Measurements from ENCODE around the gene ZDHHC1. TPM values are rescaled to one million over a fixed set of nuclear protein-coding genes. Genes with fewer than 3 reads are reported as not detected.

Gene ZDHHC1
- total RNA-seq, 1 donor from 2014 or later: 1.6 TPM

GRCh38 chr16:67396159-67397035 is 19.9 kb downstream of the ZDHHC1 start:
- DNase-seq (ENCODE audit: low spot score) (no peak), ATAC-seq (no peak)

GRCh38 chr16:67395458-67396158 is 20.7 kb downstream of the ZDHHC1 start:
- no peak for DNase-seq (ENCODE audit: low spot score)
- no peak for ATAC-seq

GRCh38 chr16:67395105-67395457 is 21.2 kb downstream of the ZDHHC1 start:
- ATAC-seq (peak; percentile 4), DNase-seq (ENCODE audit: low spot score) (no peak)

GRCh38 chr16:67394155-67395104 is 21.8 kb downstream of the ZDHHC1 start:
- peak; percentile 4 for ATAC-seq
- DNase-seq (ENCODE audit: low spot score): no peak

GRCh38 chr16:67393788-67394154 is 22.5 kb downstream of the ZDHHC1 start:
- ATAC-seq: no peak
- DNase-seq (ENCODE audit: low spot score): no peak

- ATAC-seq (peak; percentile 64), DNase-seq (ENCODE audit: low spot score) (peak; percentile 70)
These were observed 23.0 kb downstream of the ZDHHC1 start, which contains the start of gene TPPP3 for GRCh38 chr16:67393111-67393787. TSS of gene TPPP3 (minus strand) at chr16:67393498. CDS start at chr16:67391111, 2,387 bp downstream.

- ATAC-seq: no peak
- DNase-seq (ENCODE audit: low spot score): no peak
These were observed 23.8 kb downstream of the ZDHHC1 start for GRCh38 chr16:67392301-67393059.

- DNase-seq (ENCODE audit: low spot score) (no peak), ATAC-seq (no peak)
These were observed 24.6 kb downstream of the ZDHHC1 start for GRCh38 chr16:67391424-67392300.

GRCh38 chr16:67390816-67391423 is 25.4 kb downstream of the ZDHHC1 start:
- DNase-seq (ENCODE audit: low spot score) (no peak), ATAC-seq (no peak)

GRCh38 chr16:67389911-67390815 is 26.1 kb downstream of the ZDHHC1 start:
- DNase-seq (ENCODE audit: low spot score) (no peak), ATAC-seq (peak; percentile 8)

GRCh38 chr16:67388591-67388990 is 27.7 kb downstream of the ZDHHC1 start:
- DNase-seq (ENCODE audit: low spot score): no peak
- no peak for ATAC-seq

- no peak for ATAC-seq
- DNase-seq (ENCODE audit: low spot score): no peak
These were observed 28.1 kb downstream of the ZDHHC1 start for GRCh38 chr16:67388191-67388590.

GRCh38 chr16:67387479-67388079 is 28.7 kb downstream of the ZDHHC1 start:
- no peak for DNase-seq (ENCODE audit: low spot score)
- ATAC-seq: no peak

- DNase-seq (ENCODE audit: low spot score): no peak
- no peak for ATAC-seq
These were observed 29.3 kb downstream of the ZDHHC1 start for GRCh38 chr16:67386861-67387455.

GRCh38 chr16:67384778-67385510 is 31.3 kb downstream of the ZDHHC1 start:
- ATAC-seq (no peak), DNase-seq (ENCODE audit: low spot score) (no peak)

GRCh38 chr16:67383284-67383683 is 33.0 kb downstream of the ZDHHC1 start:
- DNase-seq (ENCODE audit: low spot score) (no peak), ATAC-seq (no peak)

Measured in left lobe of liver (tissue), 2 donors.